ENCODE results near the gene NAA11. TPM values are rescaled to one million over a fixed set of nuclear protein-coding genes. Genes with fewer than 3 reads are reported as not detected.
"Not testable (repeated sequence)": the region's sequence is repeated elsewhere in the genome, so short reads cannot be mapped to it uniquely, and the experiment has no call there.

Gene NAA11
- total RNA-seq, 1 experiment from 2014 or later: not detected

GRCh38 chr4:79308971-79309370 is 16.9 kb downstream of the NAA11 start:
- DNase-seq (ENCODE audit: low read depth): no peak

GRCh38 chr4:79308137-79308536 is 17.7 kb downstream of the NAA11 start:
- no peak for DNase-seq (ENCODE audit: low read depth)

DNA sequence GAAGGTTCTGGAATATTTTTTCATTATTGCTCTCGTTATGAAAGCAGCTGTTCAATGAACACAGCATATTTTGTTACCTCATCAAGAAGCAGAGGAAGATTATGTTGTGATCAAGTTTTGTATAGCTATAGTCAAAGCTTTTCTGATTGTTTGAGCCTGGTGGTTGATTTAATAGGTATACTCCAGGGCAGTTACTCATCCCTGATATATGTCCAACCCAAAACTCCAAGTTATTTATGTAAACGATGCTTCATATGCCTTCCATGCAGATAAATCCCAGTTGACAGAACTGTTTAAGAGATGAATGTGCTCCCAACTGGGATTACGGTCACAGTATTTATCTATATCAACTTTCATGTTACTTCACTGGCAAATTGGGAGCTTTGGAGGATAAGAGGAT is 19.1 kb downstream of the NAA11 start:
- no peak for DNase-seq (ENCODE audit: low read depth)

DNA sequence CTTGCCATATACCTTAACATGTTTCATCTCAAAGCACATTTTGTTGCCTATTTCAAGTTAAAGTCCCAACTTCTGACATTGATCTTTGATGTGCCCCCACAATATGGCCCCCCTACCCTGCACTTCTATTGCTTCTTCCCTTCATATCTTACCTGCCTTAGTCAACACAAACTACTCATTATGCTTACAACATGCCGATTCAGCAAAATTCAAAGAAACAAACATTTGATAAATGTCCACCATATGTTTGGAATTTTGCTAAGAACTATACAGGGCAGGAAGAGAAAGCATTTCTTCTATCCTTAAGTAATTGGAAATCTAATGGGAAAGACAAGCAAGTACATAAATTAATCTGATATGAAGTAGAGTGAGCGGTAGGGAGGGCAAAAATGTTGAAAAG is 25.6 kb downstream of the NAA11 start:
- DNase-seq (ENCODE audit: low read depth): no peak

- DNase-seq (ENCODE audit: low read depth): no peak
These were observed 27.4 kb downstream of the NAA11 start for GRCh38 chr4:79298484-79298883.

DNA sequence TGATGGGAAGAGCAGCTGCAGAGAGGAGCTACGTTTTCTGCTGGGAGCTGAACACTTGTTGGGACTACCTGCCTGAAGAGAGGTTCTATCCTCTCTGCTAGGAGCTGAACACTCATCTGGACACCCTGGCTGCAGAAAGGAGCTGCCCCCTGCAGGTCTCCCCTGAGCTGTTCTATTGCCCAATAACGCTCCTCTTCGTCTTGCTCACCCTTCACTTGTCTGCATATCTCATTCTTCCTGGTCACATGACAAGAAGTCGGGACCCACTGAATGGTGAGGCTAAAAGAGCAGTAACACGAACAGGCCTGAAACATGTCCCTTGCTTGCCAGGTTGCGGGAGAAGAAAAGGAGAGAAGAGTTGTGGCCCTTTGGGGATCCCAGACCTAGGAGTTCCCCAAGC is 27.8 kb downstream of the NAA11 start:
- no peak for DNase-seq (ENCODE audit: low read depth)

DNA sequence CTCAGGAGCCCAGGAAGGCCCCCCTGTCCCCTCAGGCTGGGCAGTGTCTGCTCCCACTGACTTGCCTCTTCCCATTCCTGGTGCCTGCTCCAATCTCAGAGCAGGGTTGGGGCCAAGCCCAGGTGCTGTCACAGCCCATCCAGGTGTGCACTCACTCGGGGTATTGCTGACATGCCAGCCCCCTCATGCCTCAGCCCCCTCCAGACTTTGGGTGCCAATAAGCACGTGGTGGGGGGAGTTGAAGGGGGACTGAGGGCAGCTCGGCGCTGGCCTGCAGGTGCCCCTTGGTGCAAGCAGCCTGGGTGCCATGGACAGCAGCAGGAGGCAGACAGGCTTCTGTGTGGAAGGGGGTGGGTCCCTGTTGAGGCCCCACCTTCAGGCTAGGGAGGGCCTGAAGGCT is 28.4 kb downstream of the NAA11 start:
- no peak for DNase-seq (ENCODE audit: low read depth)

- DNase-seq (ENCODE audit: low read depth): no peak
These were observed 29.0 kb downstream of the NAA11 start for GRCh38 chr4:79296768-79297428.

- no peak for DNase-seq (ENCODE audit: low read depth)
These were observed 30.8 kb downstream of the NAA11 start for GRCh38 chr4:79295086-79295485.

DNA sequence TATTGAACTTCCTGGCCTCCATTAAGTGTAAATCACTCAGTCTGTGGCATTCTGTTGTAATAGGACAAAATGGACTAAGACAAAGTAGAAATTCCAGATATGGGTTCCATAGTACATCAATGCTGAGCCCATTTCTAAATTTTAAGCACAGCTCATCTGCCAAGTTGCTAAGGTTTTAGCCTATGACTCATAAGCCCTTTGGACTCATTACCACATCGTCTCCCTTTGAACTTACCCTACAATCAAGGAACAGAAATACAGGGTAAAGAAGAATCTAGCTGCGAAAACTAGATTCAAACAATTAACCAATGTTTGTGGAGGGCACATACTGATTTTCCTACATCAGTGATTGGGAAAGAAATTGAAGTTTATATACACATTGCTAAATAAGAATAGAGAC is 31.8 kb downstream of the NAA11 start:
- no peak for DNase-seq (ENCODE audit: low read depth)

DNA sequence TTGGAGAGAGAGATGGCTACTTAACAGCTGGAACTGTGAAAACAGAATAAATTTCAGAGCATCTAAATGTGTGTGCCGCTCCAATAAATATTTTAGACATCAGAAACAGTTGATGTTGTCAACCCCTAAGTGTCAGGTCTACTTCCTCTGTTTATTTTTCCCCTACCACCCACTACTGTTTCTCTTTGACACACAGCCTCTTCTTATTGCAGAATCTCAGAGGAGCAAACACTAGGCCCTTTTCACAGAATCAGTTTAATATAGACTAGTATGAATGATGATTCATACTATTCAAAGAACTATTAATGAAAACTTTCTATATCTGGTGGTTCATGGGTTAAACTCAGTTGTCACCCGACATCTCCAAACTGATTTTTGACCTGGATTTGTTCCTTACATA is 33.9 kb downstream of the NAA11 start:
- DNase-seq (ENCODE audit: low read depth): no peak

GRCh38 chr4:79290376-79290775 is 35.5 kb downstream of the NAA11 start:
- DNase-seq (ENCODE audit: low read depth): no peak

DNA sequence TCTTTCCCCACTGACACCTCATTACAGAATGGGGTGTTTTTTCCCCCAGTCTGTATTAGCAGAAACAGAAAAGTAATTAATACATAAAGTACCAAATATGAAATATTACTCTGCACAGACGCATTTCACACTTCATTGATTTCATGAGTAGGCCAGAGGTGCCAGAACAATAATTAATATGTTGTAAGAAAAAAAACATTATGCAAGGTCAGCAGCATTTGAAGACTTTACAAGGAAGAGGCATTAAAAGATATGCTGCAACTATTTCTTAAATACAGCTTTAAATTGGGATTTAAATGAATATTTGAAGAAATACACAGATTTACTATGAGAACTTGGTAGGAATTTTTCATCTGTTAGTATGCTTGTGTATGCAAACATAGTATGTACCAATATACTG is 37.7 kb downstream of the NAA11 start:
- DNase-seq (ENCODE audit: low read depth): no peak

DNA sequence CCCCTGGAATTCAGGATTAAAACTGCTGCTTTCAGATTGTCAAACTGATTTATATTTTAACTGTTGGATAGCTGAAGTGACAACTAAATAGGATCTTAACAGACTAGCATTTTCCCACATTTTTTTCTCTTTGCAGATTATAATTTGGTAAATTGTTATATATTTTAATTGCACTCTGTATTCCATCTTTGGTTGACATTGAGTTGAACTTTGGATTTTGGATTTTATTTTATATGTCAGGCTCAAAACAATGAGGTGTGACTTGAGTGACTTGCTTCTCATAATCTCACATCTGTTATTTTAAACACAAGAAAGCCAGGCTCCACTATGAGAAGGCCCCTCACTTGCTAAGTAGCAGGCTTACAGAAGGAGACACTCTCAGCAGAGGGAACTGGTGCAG is 38.1 kb downstream of the NAA11 start:
- DNase-seq (ENCODE audit: low read depth): no peak

DNA sequence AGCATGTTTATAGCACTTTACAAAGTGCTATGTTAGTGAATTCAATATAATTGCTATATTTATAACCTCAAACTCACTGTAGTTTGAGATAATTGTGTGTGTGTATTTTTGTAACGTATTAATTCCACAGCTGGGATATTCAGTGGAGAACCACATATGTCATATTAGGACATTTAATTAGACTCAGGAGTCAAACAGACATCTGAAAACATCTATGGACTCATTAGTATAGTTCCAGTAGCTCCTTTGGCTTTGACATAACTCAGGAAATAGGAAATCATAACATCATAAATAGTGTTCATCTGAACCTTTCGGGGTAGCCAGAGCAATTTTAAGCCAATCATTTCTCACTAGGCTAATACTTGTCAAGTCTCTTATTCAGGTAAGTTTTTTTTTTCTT is 38.8 kb downstream of the NAA11 start:
- DNase-seq (ENCODE audit: low read depth): no peak

DNA sequence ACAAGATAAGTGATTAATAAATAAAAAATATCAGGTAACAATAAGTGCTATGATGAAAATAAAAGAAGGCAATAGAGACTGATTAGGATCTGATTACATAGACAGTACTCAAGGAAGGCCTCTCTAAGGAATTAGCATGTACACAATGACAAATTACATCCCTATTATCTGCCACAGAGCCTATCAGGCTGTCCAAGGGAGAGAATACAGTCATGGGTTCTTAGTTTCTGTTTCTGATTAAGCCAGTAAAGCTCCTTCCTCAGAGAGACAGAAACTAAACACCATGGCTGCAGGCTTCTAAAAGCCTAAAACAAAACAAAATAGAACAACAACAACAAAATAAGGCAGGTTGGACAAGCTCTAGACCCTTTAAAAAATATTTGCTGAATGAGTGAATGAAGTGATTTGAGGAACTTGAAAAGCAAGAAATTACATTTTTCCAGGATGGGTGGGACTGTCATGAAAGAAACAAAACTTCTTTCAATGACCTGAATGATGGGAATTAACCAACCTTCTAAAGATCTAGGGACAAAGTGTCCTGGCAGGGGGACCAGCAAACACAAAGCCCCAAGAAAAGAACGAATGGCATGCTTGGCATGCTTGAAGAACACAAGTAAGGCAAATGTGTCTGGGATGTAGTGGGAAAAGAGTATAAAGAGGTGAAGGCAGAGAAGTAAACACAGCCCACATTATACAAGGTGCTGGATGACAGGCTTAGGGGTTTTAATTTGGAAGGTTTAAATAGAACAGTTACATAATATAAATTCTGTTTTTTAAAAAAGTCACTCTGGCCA is 44.1 kb downstream of the NAA11 start:
- no peak for DNase-seq (ENCODE audit: low read depth)

DNA sequence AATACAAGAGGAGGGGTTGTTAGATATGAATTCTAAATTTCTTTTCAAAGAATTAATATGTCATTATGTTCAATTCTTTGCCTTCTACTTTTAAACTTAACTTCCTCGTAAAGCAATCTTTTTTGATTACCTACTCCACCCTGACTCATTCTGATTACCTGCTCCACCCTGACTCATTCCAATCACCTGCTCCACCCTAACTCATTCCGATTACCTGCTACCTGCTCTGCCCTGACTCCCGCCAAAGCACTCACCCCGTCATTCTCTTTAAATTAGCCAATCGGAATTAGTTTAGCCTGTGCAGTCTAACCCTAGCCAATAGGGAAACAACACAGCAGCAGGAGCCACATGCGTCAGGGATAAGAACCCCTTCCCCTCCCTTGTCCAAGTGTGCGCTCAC is 48.4 kb downstream of the NAA11 start:
- not testable (repeated sequence) for DNase-seq (ENCODE audit: low read depth)

DNA sequence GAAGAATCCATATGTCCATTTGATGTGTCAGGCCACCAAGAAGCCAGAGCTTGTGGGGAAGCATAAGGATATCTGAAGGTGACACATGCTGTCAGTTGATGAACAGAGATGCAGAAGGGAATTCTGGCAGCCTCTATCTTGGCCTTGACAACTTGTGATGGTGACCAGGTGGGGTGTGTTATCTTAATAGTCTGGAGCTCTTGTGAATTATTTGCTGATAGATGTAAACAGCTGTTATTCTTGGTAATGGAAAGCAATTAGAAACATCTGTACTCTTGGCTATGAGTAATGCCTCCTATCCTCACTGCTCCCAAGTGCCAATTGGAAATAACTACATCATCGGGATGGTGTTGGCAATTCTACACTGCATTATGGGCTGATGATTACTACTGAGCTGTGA is 51.9 kb downstream of the NAA11 start:
- DNase-seq (ENCODE audit: low read depth): no peak

- DNase-seq (ENCODE audit: low read depth): no peak
These were observed 53.1 kb downstream of the NAA11 start for GRCh38 chr4:79272761-79273160.

DNA sequence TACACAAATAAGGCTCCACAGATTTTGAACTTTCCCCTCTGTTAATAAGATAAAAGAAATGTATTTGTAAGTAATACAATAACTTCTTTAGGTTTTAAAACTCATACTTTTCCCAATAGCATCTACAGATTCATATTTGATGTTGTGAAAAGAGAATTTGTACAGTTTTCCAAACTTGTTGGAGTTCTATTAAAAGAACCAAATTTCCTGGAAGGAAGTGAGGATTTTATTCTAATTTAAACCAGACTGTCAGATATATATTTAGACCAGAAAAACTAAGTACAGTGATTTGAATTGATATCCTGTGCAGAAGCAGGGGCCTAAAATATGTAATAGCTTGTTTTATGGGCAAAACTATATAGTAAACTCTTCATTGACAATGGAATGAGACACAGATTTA is 53.7 kb downstream of the NAA11 start:
- DNase-seq (ENCODE audit: low read depth): no peak

DNA sequence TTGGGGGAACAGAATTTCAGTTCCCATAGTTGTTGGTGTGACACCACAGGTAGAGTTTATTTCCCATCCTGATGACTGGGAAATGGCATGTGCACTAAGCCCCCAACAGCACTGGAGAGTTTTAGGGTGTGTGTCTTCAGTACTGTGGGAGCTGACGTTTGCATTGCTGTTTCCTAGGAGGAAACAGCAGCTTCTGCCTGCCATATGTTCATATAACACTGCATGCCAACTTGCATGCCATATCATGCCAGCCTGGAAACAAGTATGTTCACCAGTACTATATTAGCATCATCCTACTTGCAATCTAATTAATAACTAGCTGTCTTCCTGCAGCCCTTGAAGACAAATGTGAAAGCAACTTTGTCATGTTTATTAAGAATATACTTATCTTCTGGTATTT is 58.2 kb downstream of the NAA11 start:
- no peak for DNase-seq (ENCODE audit: low read depth)

All from LHCN-M2 (cell line).